GM12892 (cell line): Measurements from ENCODE around the gene HMCN1.

ENCODE experiments used
- POLR2A ChIP-seq: IDR thresholded peaks from 2 replicates; pipeline ENCODE4 v1.6.1; 2011; ENCODE audit warnings: low read depth, low read length, control low read depth
- POLR2AphosphoS5 ChIP-seq: IDR thresholded peaks from 2 replicates; pipeline ENCODE4 v1.6.1; 2011; ENCODE audit warnings: low read depth, low read length, control low read depth
- TAF1 ChIP-seq: IDR thresholded peaks from 2 replicates; pipeline ENCODE4 v1.6.1; 2011; ENCODE audit warnings: low read depth, mild to moderate bottlenecking, control low read depth, low read length, borderline replicate concordance

DNA sequence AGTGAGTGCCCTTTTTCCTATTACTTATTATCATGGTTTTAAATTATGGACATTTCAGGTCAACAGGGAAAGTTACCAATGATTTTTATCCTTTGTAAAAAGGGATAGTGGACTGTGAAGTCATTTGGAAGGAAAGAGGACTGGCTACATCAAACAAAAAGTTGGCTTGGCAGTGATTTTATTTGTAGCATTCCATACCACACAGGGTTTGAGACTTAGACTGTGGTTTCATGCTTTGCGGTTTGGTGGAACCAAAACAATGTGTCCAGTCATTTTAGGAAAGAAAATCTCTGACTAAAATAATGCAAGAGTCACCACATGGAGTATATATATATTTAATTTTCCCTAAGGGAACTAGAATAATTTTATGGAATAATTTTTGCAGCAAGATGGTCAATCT lies 239.5 kb downstream of the HMCN1 start:
- TF ChIP-seq POLR2AphosphoS5: no peak
- TF ChIP-seq TAF1: no peak
- no peak for TF ChIP-seq POLR2A
